ENCODE measurements around the gene NRP1.

- TF ChIP-seq CTCF (IDR thresholded peaks at IDR 0.05) (no peak), POLR2A (IDR thresholded peaks at IDR 0.05) (no peak), EP300 (IDR thresholded peaks at IDR 0.05) (no peak)
Measured at GRCh38 chr10:33180390-33180789, 154.1 kb downstream of the NRP1 start.
